Measurements from ENCODE around the gene AMDHD1. TPM values are rescaled to one million over a fixed set of nuclear protein-coding genes. Genes with fewer than 3 reads are reported as not detected.
A peak's percentile ranks its signal among the peaks of the same experiment; 100 is the strongest.

The AMDHD1 gene
- total RNA-seq, 1 donor from 2014 or later = 2.2 TPM

DNA sequence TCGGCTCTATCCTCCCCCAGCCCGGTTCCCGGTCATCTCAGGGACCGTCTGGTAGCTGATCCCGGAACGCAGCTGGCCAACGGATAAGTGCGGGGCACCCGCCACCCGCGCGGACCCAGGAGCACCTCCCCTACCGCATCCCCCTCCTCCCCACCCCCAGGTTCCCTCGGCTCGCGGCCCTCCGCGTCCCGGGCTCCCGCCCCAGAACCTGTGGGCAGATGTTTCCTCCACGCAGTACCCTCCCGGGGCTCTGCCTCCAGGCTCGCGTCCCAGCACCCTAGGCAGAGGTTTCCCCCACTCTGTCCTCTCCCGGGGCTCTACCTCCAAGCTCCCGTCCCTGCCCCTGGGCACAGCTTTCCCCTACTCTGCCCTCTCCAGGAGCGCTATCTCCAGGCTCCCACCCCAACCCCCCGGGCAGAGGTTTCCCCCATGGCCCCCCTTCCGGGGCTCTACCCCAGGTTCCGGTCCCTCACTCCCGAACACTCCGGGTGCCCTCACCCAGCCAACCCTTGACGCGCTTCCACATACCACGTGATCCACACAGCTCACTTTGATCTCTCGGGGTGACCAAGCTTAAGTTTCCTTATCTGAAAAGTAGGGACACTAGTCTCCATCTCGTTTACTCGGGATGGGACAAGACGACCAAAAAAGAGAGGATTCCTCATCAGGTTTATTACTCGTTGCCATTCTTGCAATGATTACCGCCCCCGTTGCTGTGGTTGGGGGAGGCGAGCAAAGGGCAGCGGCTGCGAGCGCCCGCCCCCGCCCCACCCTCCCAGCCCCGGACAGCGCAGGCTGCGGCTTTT lies 404 bp upstream of the AMDHD1 start, which contains the start of gene CCDC38:
TSS of gene CCDC38 (minus strand) at position 91 of the 806 bp plus-strand sequence. CDS start 6,105 bp downstream, outside the sequence.
- H3K4me1 ChIP-seq = peaks cover 4% of the 10 kb centered on the region
- Mint-ChIP-seq H3K4me1 (peaks cover 4% of the 10 kb centered on the region), H3K36me3 (no peaks in the 10 kb centered on the region), H3K27me3 (ENCODE audit: insufficient read depth, low read depth) (peaks cover 10% of the 10 kb centered on the region), H3K4me3 (peak within 1 kb of the TSS; percentile 95), H3K27ac (peak within 1 kb of the TSS; percentile 88), H3K9me3 (peaks cover 2% of the 10 kb centered on the region)
- no peaks in the 10 kb centered on the region for H3K79me2 ChIP-seq (ENCODE audit: low read depth)
- H3K27me3 ChIP-seq = peaks cover 14% of the 10 kb centered on the region
- TF ChIP-seq EZH2phosphoT487 (IDR thresholded peaks at IDR 0.05) (peak; percentile 1), EZH2 (IDR thresholded peaks at IDR 0.05) (no peak)
- H3K9ac ChIP-seq = no peak within 1 kb of the TSS
- DNase-seq (ENCODE audit: low spot score) = peak; percentile 78
- H3K36me3 ChIP-seq = no peaks in the 10 kb centered on the region
- peak within 1 kb of the TSS; percentile 75 for H2AFZ ChIP-seq (replicated peaks)
- peaks cover 32% of the 10 kb centered on the region for H3F3A ChIP-seq (ENCODE audit: low read depth)
- peak within 1 kb of the TSS; percentile 90 for H3K4me2 ChIP-seq
- H3K27ac ChIP-seq = no peak within 1 kb of the TSS
- H3K4me3 ChIP-seq = peak within 1 kb of the TSS; percentile 84
- H4K20me1 ChIP-seq (ENCODE audit: low read depth) = no peaks in the 10 kb centered on the region
- no peaks in the 10 kb centered on the region for H3K9me3 ChIP-seq (ENCODE audit: low read depth)

DNA sequence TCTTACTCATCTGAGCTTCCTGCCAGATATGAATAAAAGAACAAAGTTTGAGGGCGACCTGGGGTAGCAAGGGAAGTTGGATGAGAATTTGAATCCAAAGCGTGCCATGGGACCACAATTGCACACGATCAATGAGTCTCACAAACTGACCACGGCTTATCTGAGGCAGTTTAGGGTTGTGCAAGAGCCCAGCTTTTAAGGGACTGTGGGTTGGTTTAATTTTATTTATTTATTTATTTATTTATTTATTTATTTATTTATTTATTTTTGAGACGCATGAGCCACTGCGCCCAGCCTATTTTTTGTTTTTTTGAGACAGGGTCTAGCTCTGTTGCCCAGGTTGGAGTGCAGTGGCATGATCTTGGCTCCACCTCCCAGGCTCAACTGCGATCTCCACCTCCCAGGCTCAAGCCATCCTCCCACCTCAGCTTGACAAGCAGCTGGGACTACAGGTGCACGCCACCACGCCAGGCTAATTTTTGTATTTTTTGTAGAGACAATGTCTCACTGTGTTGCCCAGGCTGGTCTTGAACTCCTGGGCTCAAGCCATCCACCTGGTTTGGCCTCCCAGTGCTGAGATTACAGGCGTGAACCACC lies 1.1 kb downstream of the AMDHD1 start:
- H3K4me1 Mint-ChIP-seq = peaks cover 4% of the 10 kb centered on the region
- H3K4me3 ChIP-seq = no peak overlapping the region
- H3K27me3 ChIP-seq = peaks cover 14% of the 10 kb centered on the region
- H3K4me1 ChIP-seq = peaks cover 6% of the 10 kb centered on the region
- no peaks in the 10 kb centered on the region for H3K36me3 Mint-ChIP-seq
- H3K79me2 ChIP-seq (ENCODE audit: low read depth) = no peaks in the 10 kb centered on the region
- H3K27ac Mint-ChIP-seq = no peak overlapping the region
- no peaks in the 10 kb centered on the region for H3K9me3 ChIP-seq (ENCODE audit: low read depth)
- peaks cover 10% of the 10 kb centered on the region for H3K27me3 Mint-ChIP-seq (ENCODE audit: insufficient read depth, low read depth)
- H2AFZ ChIP-seq (replicated peaks) = no peak overlapping the region
- H3K27ac ChIP-seq = no peak overlapping the region
- H3K36me3 ChIP-seq = no peaks in the 10 kb centered on the region
- no peaks in the 10 kb centered on the region for H4K20me1 ChIP-seq (ENCODE audit: low read depth)
- no peak overlapping the region for H3K9ac ChIP-seq
- DNase-seq (ENCODE audit: low spot score) = no peak
- peaks cover 34% of the 10 kb centered on the region for H3F3A ChIP-seq (ENCODE audit: low read depth)
- H3K4me2 ChIP-seq = no peak overlapping the region
- H3K9me3 Mint-ChIP-seq = peaks cover 2% of the 10 kb centered on the region
- no peak for TF ChIP-seq EZH2phosphoT487 (IDR thresholded peaks at IDR 0.05)
- no peak for TF ChIP-seq EZH2 (IDR thresholded peaks at IDR 0.05)
- no peak for TF ChIP-seq CTCF (IDR thresholded peaks at IDR 0.05)
- H3K4me3 Mint-ChIP-seq = peak overlapping the region; percentile 88

GRCh38 chr12:95949477-95950206 lies 6.5 kb downstream of the AMDHD1 start:
- H3K27me3 Mint-ChIP-seq (ENCODE audit: insufficient read depth, low read depth) = peaks cover 4% of the 10 kb centered on the region
- TF ChIP-seq EZH2phosphoT487 (IDR thresholded peaks at IDR 0.05) (no peak), CTCF (IDR thresholded peaks at IDR 0.05) (no peak), EZH2 (IDR thresholded peaks at IDR 0.05) (no peak)
- no peak overlapping the region for H2AFZ ChIP-seq (replicated peaks)
- H3K27ac ChIP-seq = peak overlapping the region; percentile 23
- peak overlapping the region; percentile 53 for H3K4me2 ChIP-seq
- H3K4me1 Mint-ChIP-seq = no peaks in the 10 kb centered on the region
- peak overlapping the region; percentile 12 for H3K4me3 ChIP-seq
- peaks cover 2% of the 10 kb centered on the region for H3K9me3 Mint-ChIP-seq
- peak; percentile 27 for DNase-seq (ENCODE audit: low spot score)
- no peak overlapping the region for H3K27ac Mint-ChIP-seq
- no peaks in the 10 kb centered on the region for H3K36me3 ChIP-seq
- H3K4me3 Mint-ChIP-seq = no peak overlapping the region
- no peaks in the 10 kb centered on the region for H4K20me1 ChIP-seq (ENCODE audit: low read depth)
- H3K27me3 ChIP-seq = peaks cover 1% of the 10 kb centered on the region
- no peaks in the 10 kb centered on the region for H3K9me3 ChIP-seq (ENCODE audit: low read depth)
- H3K36me3 Mint-ChIP-seq = no peaks in the 10 kb centered on the region
- H3K9ac ChIP-seq = no peak overlapping the region
- peaks cover 32% of the 10 kb centered on the region for H3K4me1 ChIP-seq
- peaks cover 33% of the 10 kb centered on the region for H3F3A ChIP-seq (ENCODE audit: low read depth)
- H3K79me2 ChIP-seq (ENCODE audit: low read depth) = no peaks in the 10 kb centered on the region

All from neural progenitor cell (in vitro differentiated cells).